Colonic mucosa (tissue), 4 donors: ENCODE measurements around the gene MCM8. TPM values are rescaled to one million over a fixed set of nuclear protein-coding genes. Genes with fewer than 3 reads are reported as not detected.

Experiments
- DNase-seq: peaks from one replicate; pipeline ENCODE4 v3.0.0-alpha.2; 2020
- H3K27ac ChIP-seq: fragments of 200-600 bp; one replicate; pipeline ENCODE4 v1.8.0; 2021
- H3K27me3 ChIP-seq: fragments of 200-600 bp; one replicate; pipeline ENCODE4 v1.8.0; 2021
- H3K36me3 ChIP-seq: fragments of 200-600 bp; one replicate; pipeline ENCODE4 v1.8.0; 2021
- H3K4me1 ChIP-seq: fragments of 200-600 bp; one replicate; pipeline ENCODE4 v1.8.0; 2021; ENCODE audit warnings: mild to moderate bottlenecking
- H3K4me3 ChIP-seq: fragments of 200-600 bp; one replicate; pipeline ENCODE4 v1.8.0; 2021
- H3K9ac ChIP-seq, 2 donors: one replicate each; pipeline ENCODE4 v1.7.0; 2013; ENCODE audit warnings: control low read depth in 2 of 2, low read depth in 2 of 2, low read length in 2 of 2
- H3K9me3 ChIP-seq: fragments of 200-600 bp; one replicate; pipeline ENCODE4 v1.8.0; 2021
- CTCF ChIP-seq: fragments of 200-600 bp; IDR thresholded peaks from one replicate; pipeline ENCODE4 v1.8.0; 2022; ENCODE audit warnings: antibody characterized with exemption, mild to moderate bottlenecking
- intact Hi-C: fragments of 100-400 bp; cut with DNase I; formaldehyde crosslinking; loops from one replicate; pipeline ENCODE4 v1.14.1; 2022
- total RNA-seq, 2 donors: library from RNA; stranded (reverse); fragmentation: NEBNext Ultra II Directional in 1 of 2; extraction: Animal tissue kit (Norgen Biotek cat#: 25700) in 1 of 2; gene quantifications; one replicate each; pipeline ENCODE4 v1.2.1, GENCODE V29; 2021
- donor health status: healthy.
- donor health status: DM: no; HTN: no; CAD: no.
- donor health status: DM: no; HTN: no; CAD: no.

Gene MCM8
- total RNA-seq, 2 donors from 2014 or later, result 5.7 to 18.2 TPM

- H3K9ac ChIP-seq, result no peak overlapping the region
- intact Hi-C loops, result loop anchor here (5.0 kb wide), 1 partner anchor 407 kb away; no protein-coding TSS in a partner anchor
- H3K27me3 ChIP-seq, result no peaks in the 10 kb centered on the region
- DNase-seq, result no peak
- H3K4me3 ChIP-seq, result no peak overlapping the region
- no peak for TF ChIP-seq CTCF
- H3K9me3 ChIP-seq, result no peaks in the 10 kb centered on the region
- no peaks in the 10 kb centered on the region for H3K36me3 ChIP-seq
- H3K27ac ChIP-seq, result no peak overlapping the region
- H3K4me1 ChIP-seq, result no peaks in the 10 kb centered on the region
Observed at GRCh38 chr20:5933802-5934436, 16.5 kb upstream of the MCM8 start.

GRCh38 chr20:5935384-5935783 lies 15.1 kb upstream of the MCM8 start:
- no peak for TF ChIP-seq CTCF
- H3K27ac ChIP-seq, result no peak overlapping the region
- intact Hi-C loops, result no loop called here
- no peak for DNase-seq
- H3K36me3 ChIP-seq, result peaks cover 4% of the 10 kb centered on the region
- no peaks in the 10 kb centered on the region for H3K9me3 ChIP-seq
- H3K4me3 ChIP-seq, result no peak overlapping the region
- H3K27me3 ChIP-seq, result no peaks in the 10 kb centered on the region
- H3K9ac ChIP-seq, result no peak overlapping the region
- H3K4me1 ChIP-seq, result no peaks in the 10 kb centered on the region

GRCh38 chr20:5936238-5936637 lies 14.2 kb upstream of the MCM8 start:
- H3K9ac ChIP-seq, result no peak overlapping the region
- no peaks in the 10 kb centered on the region for H3K4me1 ChIP-seq
- no peak for DNase-seq
- intact Hi-C loops, result no loop called here
- no peak overlapping the region for H3K27ac ChIP-seq
- no peaks in the 10 kb centered on the region for H3K27me3 ChIP-seq
- peaks cover 4% of the 10 kb centered on the region for H3K36me3 ChIP-seq
- no peak overlapping the region for H3K4me3 ChIP-seq
- no peaks in the 10 kb centered on the region for H3K9me3 ChIP-seq
- TF ChIP-seq CTCF, result no peak

- Histone ChIP-seq H3K36me3 (peaks cover 4% of the 10 kb centered on the region), H3K27ac (no peak overlapping the region), H3K9me3 (no peaks in the 10 kb centered on the region), H3K9ac (no peak overlapping the region), H3K27me3 (no peaks in the 10 kb centered on the region), H3K4me3 (no peak overlapping the region), H3K4me1 (no peaks in the 10 kb centered on the region)
- intact Hi-C loops, result no loop called here
- no peak for DNase-seq
- no peak for TF ChIP-seq CTCF
Observed at GRCh38 chr20:5938456-5939029, 11.9 kb upstream of the MCM8 start.

GRCh38 chr20:5945963-5946362 lies 4.5 kb upstream of the MCM8 start:
- H3K4me1 ChIP-seq, result no peaks in the 10 kb centered on the region
- H3K9ac ChIP-seq, result no peak overlapping the region
- no peaks in the 10 kb centered on the region for H3K36me3 ChIP-seq
- H3K27me3 ChIP-seq, result no peaks in the 10 kb centered on the region
- H3K27ac ChIP-seq, result no peak overlapping the region
- H3K9me3 ChIP-seq, result no peaks in the 10 kb centered on the region
- H3K4me3 ChIP-seq, result no peak overlapping the region
- TF ChIP-seq CTCF, result no peak
- intact Hi-C loops, result no loop called here
- no peak for DNase-seq
